Heart right ventricle (tissue), 16 donors: ENCODE measurements around the gene MEX3A. TPM values are rescaled to one million over a fixed set of nuclear protein-coding genes. Genes with fewer than 3 reads are reported as not detected.
"Not testable (repeated sequence)": the region's sequence is repeated elsewhere in the genome, so short reads cannot be mapped to it uniquely, and the experiment has no call there.

Experiments
- ATAC-seq, 8 donors: fragments of 200-7000 bp; cut with Tn5 transposase; one replicate each; pipeline ENCODE4 v1.9.1; 2020; ENCODE audit warnings: mild to moderate bottlenecking in 8 of 8, moderate library complexity in 8 of 8, moderate number of reproducible peaks in 1 of 8
- DNase-seq, 2 donors: peaks; one replicate each; pipeline ENCODE4 v3.0.0-alpha.2; 2020
- H3K27ac ChIP-seq, 10 donors: fragments of 200-600 bp; sonication (generic) in 2 of 10; one replicate each; pipeline versions ENCODE4 v1.5.0 to v1.8.0; 2020 to 2022; ENCODE audit warnings: mild to moderate bottlenecking in 3 of 10
- H3K27me3 ChIP-seq, 7 donors: fragments of 200-600 bp; one replicate each; pipeline ENCODE4 v1.8.0; 2021 to 2022; ENCODE audit warnings: mild to moderate bottlenecking in 2 of 7
- H3K36me3 ChIP-seq, 9 donors: fragments of 200-600 bp; sonication (generic) in 1 of 9; one replicate each; pipeline versions ENCODE4 v1.5.0 to v1.8.0; 2020 to 2022; ENCODE audit warnings: mild to moderate bottlenecking in 2 of 9
- H3K4me1 ChIP-seq, 9 donors: fragments of 200-600 bp; sonication (generic) in 1 of 9; one replicate each; pipeline versions ENCODE4 v1.5.0 to v1.8.0; 2020 to 2022; ENCODE audit warnings: mild to moderate bottlenecking in 4 of 9
- H3K4me3 ChIP-seq, 10 donors: fragments of 200-600 bp; sonication (generic) in 2 of 10; one replicate each; pipeline versions ENCODE4 v1.5.0 to v1.8.0; 2020 to 2022; ENCODE audit warnings: mild to moderate bottlenecking in 7 of 10, moderate library complexity in 2 of 10
- H3K9me3 ChIP-seq, 11 donors: fragments of 200-600 bp in 10 of 11; sonication (generic) in 2 of 11; one replicate each; pipeline versions ENCODE4 v1.5.0 to v1.8.0; 2013 to 2022; ENCODE audit warnings: mild to moderate bottlenecking in 2 of 11, control low read depth in 1 of 11, moderate library complexity in 1 of 11
- WGBS, 2 donors: extraction: QIAGEN DNeasy Blood & Tissue Kit; methylation state at CpG; one replicate each; pipeline ENCODE4 v1.1.7; 2013; ENCODE audit warnings: inconsistent platforms in 1 of 2; 5-methylcytosine and 5-hydroxymethylcytosine counted together
- intact Hi-C, 10 donors: fragments of 100-400 bp; cut with DNase I; formaldehyde crosslinking; loops; one replicate each; pipeline versions ENCODE4 v1.11.1 to v1.14.2; 2022
- polyA plus RNA-seq, 2 donors: library from polyadenylated mRNA; stranded (reverse); fragments of 200-250 nt; gene quantifications; one replicate each; pipeline ENCODE4 v1.2.3, GENCODE V29; 2013
- total RNA-seq, 10 donors: library from RNA; stranded (reverse); fragmentation: NEBNext Ultra II Directional in 3 of 10; extraction: Animal tissue kit (Norgen Biotek cat#: 25700) in 3 of 10; gene quantifications; one replicate each; pipeline versions ENCODE4 v1.2.1 to v1.2.4, GENCODE V29; 2021 to 2023
- TF ChIP-seq, protein P1 (sequence below), 9 donors: fragments of 200-600 bp; sonication (generic) in 2 of 9; IDR thresholded peaks; one replicate each; pipeline versions ENCODE4 v1.5.0 to v1.8.0; 2021 to 2022; ENCODE audit warnings: antibody characterized with exemption in 9 of 9, mild to moderate bottlenecking in 5 of 9, moderate library complexity in 1 of 9
- donor health status: Arrhythmogenic right ventricular cardiomyopathy.
- donor health status: ischemic (EF 13 %, LVEDD 7.1; RV severe dilation, severe dysfunction).
- donor health status: healthy with polysubstance abuse.
- donor health status: DM: no; HTN: yes; CAD: no.
- donor health status: DM: no; HTN: no; CAD: no.
- donor health status: ischemic (EF 25% LVEDD 6.9; RV normal size, moderate dysfunction).
- donor health status: ischemic (EF 25% LVEDD 5.7; RV mildly dilated, moderate dysfunction).
- donor health status: healthy.
- donor health status: DM: yes; HTN: yes; CAD: no.
- donor health status: Ischemic cardiomyopathy.
- donor health status: ischemic (EF 35%, LVEDD 5.7; RV mildly dilated, moderate dysfunction).
- donor health status: nonischemic (EF 11% LVEDD 7.7; RV severe dilation, severe dysfunction).
- donor health status: DM: yes; HTN: yes; CAD: no.
- donor health status: PGD.
- donor health status: ischemic (EF 29% LVEDD 5.4; RV normal size, mild dysfunction).
- donor health status: nonischemic (EF 23%, LVEDD 6.1; RV moderate dilation, normal function).

The MEX3A gene
- total and polyA plus RNA-seq, 12 donors, result 0.09 to 0.31 (median 0.19) TPM

DNA sequence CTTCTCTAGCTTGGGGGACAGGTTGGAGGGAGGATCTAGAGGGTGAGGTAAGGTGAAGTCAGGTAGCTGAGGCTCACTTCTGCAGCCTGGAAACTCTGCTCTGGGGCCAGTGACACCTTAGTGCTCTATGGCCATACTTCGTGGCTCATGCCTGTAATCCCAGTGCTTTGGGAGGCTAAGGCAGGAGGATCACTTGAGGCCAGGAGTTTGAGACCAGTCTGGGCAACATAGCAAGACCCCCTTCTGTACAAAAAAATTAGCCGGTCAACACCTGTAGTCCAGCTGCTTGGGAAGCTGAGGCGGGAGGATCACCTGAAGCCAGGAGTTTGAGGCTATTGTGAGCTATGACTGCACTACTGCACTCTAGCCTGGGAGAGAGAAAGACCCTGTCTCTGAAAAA, 38.1 kb upstream of the MEX3A start:
- Histone ChIP-seq H3K4me3 (peak overlapping the region in 8 of 10 donors; percentile 8 to 99 (median 93)), H3K36me3 (peaks cover 0 to 30% (median 0%) of the 10 kb centered on the region in 9 donors), H3K9me3 (no peaks in the 10 kb centered on the region), H3K27me3 (no peaks in the 10 kb centered on the region), H3K4me1 (peaks cover 48 to 93% (median 89%) of the 10 kb centered on the region in 9 donors), H3K27ac (peak overlapping the region in 9 of 10 donors; percentile 93 to 100 (median 98))
- no peak for DNase-seq
- intact Hi-C loops, result no loop called here
- TF ChIP-seq, protein P1, sequence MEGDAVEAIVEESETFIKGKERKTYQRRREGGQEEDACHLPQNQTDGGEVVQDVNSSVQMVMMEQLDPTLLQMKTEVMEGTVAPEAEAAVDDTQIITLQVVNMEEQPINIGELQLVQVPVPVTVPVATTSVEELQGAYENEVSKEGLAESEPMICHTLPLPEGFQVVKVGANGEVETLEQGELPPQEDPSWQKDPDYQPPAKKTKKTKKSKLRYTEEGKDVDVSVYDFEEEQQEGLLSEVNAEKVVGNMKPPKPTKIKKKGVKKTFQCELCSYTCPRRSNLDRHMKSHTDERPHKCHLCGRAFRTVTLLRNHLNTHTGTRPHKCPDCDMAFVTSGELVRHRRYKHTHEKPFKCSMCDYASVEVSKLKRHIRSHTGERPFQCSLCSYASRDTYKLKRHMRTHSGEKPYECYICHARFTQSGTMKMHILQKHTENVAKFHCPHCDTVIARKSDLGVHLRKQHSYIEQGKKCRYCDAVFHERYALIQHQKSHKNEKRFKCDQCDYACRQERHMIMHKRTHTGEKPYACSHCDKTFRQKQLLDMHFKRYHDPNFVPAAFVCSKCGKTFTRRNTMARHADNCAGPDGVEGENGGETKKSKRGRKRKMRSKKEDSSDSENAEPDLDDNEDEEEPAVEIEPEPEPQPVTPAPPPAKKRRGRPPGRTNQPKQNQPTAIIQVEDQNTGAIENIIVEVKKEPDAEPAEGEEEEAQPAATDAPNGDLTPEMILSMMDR (IDR thresholded peaks at IDR 0.05), result no peak
- no peak for ATAC-seq
- 79 to 86% methylated on average over 3 of the region's 3 CpGs for WGBS, 2 donors

GRCh38 chr1:156119503-156120209, 37.4 kb upstream of the MEX3A start:
- 38 to 52% methylated on average over 3 of the region's 3 CpGs for WGBS, 2 donors
- DNase-seq (no peak), ATAC-seq (peak in 1 of 8 donors; percentile 3)
- intact Hi-C loops, result no loop called here
- Histone ChIP-seq H3K9me3 (no peaks in the 10 kb centered on the region), H3K4me3 (peak overlapping the region in 9 of 10 donors; percentile 8 to 99 (median 95)), H3K27me3 (peaks cover 0 to 2% (median 0%) of the 10 kb centered on the region in 7 donors), H3K4me1 (peaks cover 42 to 88% (median 84%) of the 10 kb centered on the region in 9 donors), H3K27ac (peak overlapping the region; percentile 1 to 100 (median 98)), H3K36me3 (peaks cover 0 to 30% (median 0%) of the 10 kb centered on the region in 9 donors)
- TF ChIP-seq, protein P1 (IDR thresholded peaks at IDR 0.05), result peak in 1 of 9 donors; percentile 10

- H3K36me3 ChIP-seq, result peaks cover 0 to 30% (median 0%) of the 10 kb centered on the region in 9 donors
- peaks cover 40 to 88% (median 81%) of the 10 kb centered on the region in 9 donors for H3K4me1 ChIP-seq
- H3K9me3 ChIP-seq, result no peaks in the 10 kb centered on the region
- H3K27ac ChIP-seq, result peak overlapping the region; percentile 61 to 100 (median 98)
- H3K4me3 ChIP-seq, result peak overlapping the region in 9 of 10 donors; percentile 21 to 99 (median 95)
- intact Hi-C loops, result no loop called here
- ATAC-seq (peak in 4 of 8 donors; percentile 16 to 38 (median 33)), DNase-seq (peak; percentile 65 to 74)
- TF ChIP-seq, protein P1 (IDR thresholded peaks at IDR 0.05), result no peak
- WGBS, 2 donors, result 27 to 31% methylated on average over 8 of the region's 8 CpGs
- peaks cover 0 to 7% (median 0%) of the 10 kb centered on the region in 7 donors for H3K27me3 ChIP-seq
Observed at GRCh38 chr1:156118177-156118868, 36.1 kb upstream of the MEX3A start.

DNA sequence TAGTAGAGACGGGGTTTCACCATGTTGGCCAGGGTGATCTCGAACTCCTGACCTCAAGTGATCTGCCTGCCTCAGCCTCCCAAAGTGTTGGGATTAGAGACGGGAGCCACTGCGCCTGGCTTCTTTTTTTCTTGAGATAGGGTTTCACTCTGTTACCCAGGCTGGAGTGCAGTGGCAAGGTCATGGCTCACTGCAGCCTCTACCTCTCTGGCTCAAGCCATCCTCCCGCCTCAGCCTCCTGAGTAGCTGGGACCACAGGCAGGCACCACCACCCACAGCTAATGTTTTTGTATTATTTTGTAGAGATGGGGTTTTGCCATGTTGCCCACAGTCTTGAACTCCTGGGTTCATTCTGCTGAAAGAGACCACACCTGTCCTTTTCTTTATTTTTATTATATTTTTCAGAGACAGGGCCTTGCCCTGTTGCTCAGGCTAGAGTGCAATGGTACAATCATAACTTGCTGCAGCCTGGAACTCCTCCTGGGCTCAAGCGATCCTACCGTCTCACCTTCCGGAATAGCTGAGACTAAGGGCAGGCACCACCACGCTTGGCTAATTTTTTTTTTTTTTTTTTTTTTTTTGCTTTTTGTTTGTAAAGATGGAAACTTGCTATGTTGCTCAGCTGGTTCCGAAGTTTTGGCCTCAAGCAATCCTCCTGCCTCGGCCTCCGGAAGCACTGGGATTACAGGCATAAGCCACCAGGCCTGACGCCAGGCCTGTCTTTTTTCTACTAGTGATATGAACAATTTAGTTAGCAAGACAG, 35.3 kb upstream of the MEX3A start:
- TF ChIP-seq, protein P1 (IDR thresholded peaks at IDR 0.05), result no peak
- intact Hi-C loops, result no loop called here
- ATAC-seq (no peak), DNase-seq (no peak)
- H3K27ac ChIP-seq, result peak overlapping the region; percentile 61 to 100 (median 98)
- H3K36me3 ChIP-seq, result peaks cover 0 to 30% (median 0%) of the 10 kb centered on the region in 9 donors
- 58% methylated on average over 13 of the region's 13 CpGs for WGBS, 2 donors
- peaks cover 0 to 7% (median 0%) of the 10 kb centered on the region in 7 donors for H3K27me3 ChIP-seq
- H3K9me3 ChIP-seq, result no peaks in the 10 kb centered on the region
- peaks cover 36 to 81% (median 74%) of the 10 kb centered on the region in 9 donors for H3K4me1 ChIP-seq
- peak overlapping the region in 9 of 10 donors; percentile 21 to 99 (median 95) for H3K4me3 ChIP-seq

- Histone ChIP-seq H3K4me3 (peak overlapping the region; percentile 86 to 99 (median 96)), H3K27ac (peak overlapping the region; percentile 93 to 100 (median 98)), H3K36me3 (peaks cover 0 to 27% (median 0%) of the 10 kb centered on the region in 9 donors), H3K4me1 (peaks cover 32 to 80% (median 67%) of the 10 kb centered on the region in 9 donors)
- H3K27me3 ChIP-seq, ATAC-seq, DNase-seq, intact Hi-C loops, H3K9me3 ChIP-seq: not testable (repeated sequence)
- WGBS, 2 donors, result 55 to 60% methylated on average over 5 of the region's 5 CpGs
Observed at GRCh38 chr1:156116731-156117130, 34.5 kb upstream of the MEX3A start.
